PFSK-1 (cell line): Measurements from ENCODE around the gene ZNF318.

Source experiments
- POLR2AphosphoS5 ChIP-seq: IDR thresholded peaks from 2 replicates; pipeline ENCODE4 v1.6.1; 2012; ENCODE audit warnings: low read depth, mild to moderate bottlenecking, control low read depth, low read length, moderate library complexity
- REST ChIP-seq, 2 experiments: IDR thresholded peaks; 2 replicates each; pipeline versions ENCODE4 v1.6.1 to v1.8.0; 2011 to 2012; ENCODE audit warnings: low read depth in 2 of 2, low read length in 2 of 2, control low read depth in 1 of 2, inconsistent platforms in 1 of 2, mild to moderate bottlenecking in 1 of 2, moderate library complexity in 1 of 2; ENCODE audit not compliant: insufficient read depth in 1 of 2
- SIN3A ChIP-seq: IDR thresholded peaks from 2 replicates; pipeline ENCODE4 v1.6.1; 2012; ENCODE audit warnings: mild to moderate bottlenecking, low read length, moderate library complexity, borderline replicate concordance; ENCODE audit not compliant: insufficient read depth
- TAF1 ChIP-seq: IDR thresholded peaks from 2 replicates; pipeline ENCODE4 v1.6.1; 2012; ENCODE audit warnings: low read length, control low read depth, borderline replicate concordance; ENCODE audit not compliant: insufficient read depth

GRCh38 chr6:43378631-43379030 lies 9.2 kb upstream of the ZNF318 start:
- no peak for TF ChIP-seq POLR2AphosphoS5
- TF ChIP-seq TAF1: no peak
- no peak for TF ChIP-seq REST (IDR thresholded peaks at IDR 0.05; ENCODE audit: insufficient read depth in 1 of 2, low read depth in 2 of 2, low read length in 2 of 2)
- TF ChIP-seq SIN3A: no peak
